ENCODE measurements around the gene SLCO2A1. TPM values are rescaled to one million over a fixed set of nuclear protein-coding genes. Genes with fewer than 3 reads are reported as not detected.

The SLCO2A1 gene
- total RNA-seq (ENCODE audit: unreplicated experiment) = 3.8 TPM
- long read RNA-seq = 0 reads

DNA sequence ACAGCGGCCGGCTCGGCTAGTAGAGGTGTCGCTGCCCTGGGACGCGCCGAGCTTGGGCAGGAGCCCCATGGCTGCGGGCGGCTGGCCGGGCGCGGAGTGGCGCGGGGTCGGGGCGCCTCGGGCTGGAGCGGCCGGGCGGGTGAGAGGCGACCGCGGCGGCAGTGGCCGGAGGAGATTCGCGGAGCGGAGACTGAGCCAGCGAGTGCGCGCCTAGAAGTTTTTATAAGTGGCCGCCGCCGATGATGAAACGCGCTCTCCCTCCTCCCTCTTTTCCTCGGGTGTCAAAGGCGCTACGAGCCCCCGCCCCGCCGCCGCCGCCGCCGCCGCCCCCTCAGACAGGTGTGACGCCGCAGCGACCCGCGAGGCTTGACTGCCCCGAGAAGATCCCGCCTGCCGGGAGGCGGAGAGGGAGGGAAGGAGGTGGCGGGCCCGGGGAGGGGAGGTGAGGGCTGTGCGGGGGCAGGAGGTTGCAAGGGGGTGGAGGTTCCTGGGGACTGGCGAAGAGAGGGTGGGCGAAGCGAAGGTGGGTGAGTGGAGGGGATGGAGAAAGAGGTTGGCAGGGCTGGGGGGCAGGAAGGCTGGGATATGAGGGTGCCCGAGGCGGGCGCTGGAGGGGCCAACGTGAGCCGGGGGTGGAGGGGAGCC, at the start of gene SLCO2A1:
Gene SLCO2A1, minus strand, starts transcription at position 192 of the 645 bp plus-strand sequence. Its CDS starts 123 bp downstream, at position 69.
- TF ChIP-seq, protein P1, sequence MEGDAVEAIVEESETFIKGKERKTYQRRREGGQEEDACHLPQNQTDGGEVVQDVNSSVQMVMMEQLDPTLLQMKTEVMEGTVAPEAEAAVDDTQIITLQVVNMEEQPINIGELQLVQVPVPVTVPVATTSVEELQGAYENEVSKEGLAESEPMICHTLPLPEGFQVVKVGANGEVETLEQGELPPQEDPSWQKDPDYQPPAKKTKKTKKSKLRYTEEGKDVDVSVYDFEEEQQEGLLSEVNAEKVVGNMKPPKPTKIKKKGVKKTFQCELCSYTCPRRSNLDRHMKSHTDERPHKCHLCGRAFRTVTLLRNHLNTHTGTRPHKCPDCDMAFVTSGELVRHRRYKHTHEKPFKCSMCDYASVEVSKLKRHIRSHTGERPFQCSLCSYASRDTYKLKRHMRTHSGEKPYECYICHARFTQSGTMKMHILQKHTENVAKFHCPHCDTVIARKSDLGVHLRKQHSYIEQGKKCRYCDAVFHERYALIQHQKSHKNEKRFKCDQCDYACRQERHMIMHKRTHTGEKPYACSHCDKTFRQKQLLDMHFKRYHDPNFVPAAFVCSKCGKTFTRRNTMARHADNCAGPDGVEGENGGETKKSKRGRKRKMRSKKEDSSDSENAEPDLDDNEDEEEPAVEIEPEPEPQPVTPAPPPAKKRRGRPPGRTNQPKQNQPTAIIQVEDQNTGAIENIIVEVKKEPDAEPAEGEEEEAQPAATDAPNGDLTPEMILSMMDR (IDR thresholded peaks at IDR 0.05; ENCODE audit: unreplicated experiment) = no peak
- peak within 1 kb of the TSS; percentile 97 for H3K4me3 Mint-ChIP-seq (ENCODE audit: unreplicated experiment)
- peaks cover 2% of the 10 kb centered on the region for H3K4me1 Mint-ChIP-seq (ENCODE audit: unreplicated experiment)
- H3K27ac Mint-ChIP-seq (ENCODE audit: unreplicated experiment) = no peak within 1 kb of the TSS
- H3K36me3 Mint-ChIP-seq (ENCODE audit: low read depth, unreplicated experiment) = peaks cover 6% of the 10 kb centered on the region
- no peaks in the 10 kb centered on the region for H3K9me3 Mint-ChIP-seq (ENCODE audit: unreplicated experiment)
- H3K27me3 Mint-ChIP-seq (ENCODE audit: unreplicated experiment) = peaks cover 18% of the 10 kb centered on the region
- peak; percentile 28 for DNase-seq (ENCODE audit: low spot score)

DNA sequence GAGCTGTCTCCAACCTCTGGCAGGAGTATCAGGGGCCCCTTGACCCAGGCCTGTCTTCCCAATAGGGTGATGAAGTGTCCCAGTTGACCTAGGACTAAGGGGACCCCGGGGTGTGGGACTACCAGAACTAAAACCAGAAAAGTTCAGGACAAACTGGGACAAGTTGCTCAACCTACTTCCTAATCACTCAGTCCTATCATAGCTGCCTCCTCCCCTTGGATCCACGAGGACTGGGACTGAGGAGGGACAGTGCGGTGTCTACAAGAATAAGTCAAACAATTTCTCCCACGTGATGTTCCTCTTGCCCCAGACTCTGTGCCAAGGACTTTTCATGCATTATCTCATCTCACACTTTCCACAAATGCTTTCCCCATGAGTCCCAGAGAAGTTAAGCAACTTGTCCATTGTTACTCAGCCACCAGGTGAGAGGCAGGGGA, 49.4 kb upstream of the SLCO2A1 start:
- H3K4me1 Mint-ChIP-seq (ENCODE audit: unreplicated experiment) = peaks cover 24% of the 10 kb centered on the region
- no peak for DNase-seq (ENCODE audit: low spot score)
- H3K27me3 Mint-ChIP-seq (ENCODE audit: unreplicated experiment) = peaks cover 2% of the 10 kb centered on the region
- no peak overlapping the region for H3K27ac Mint-ChIP-seq (ENCODE audit: unreplicated experiment)
- H3K36me3 Mint-ChIP-seq (ENCODE audit: low read depth, unreplicated experiment) = peaks cover 3% of the 10 kb centered on the region
- H3K9me3 Mint-ChIP-seq (ENCODE audit: unreplicated experiment) = no peaks in the 10 kb centered on the region
- TF ChIP-seq, protein P1 (IDR thresholded peaks at IDR 0.05; ENCODE audit: unreplicated experiment) = no peak
- no peak overlapping the region for H3K4me3 Mint-ChIP-seq (ENCODE audit: unreplicated experiment)

DNA sequence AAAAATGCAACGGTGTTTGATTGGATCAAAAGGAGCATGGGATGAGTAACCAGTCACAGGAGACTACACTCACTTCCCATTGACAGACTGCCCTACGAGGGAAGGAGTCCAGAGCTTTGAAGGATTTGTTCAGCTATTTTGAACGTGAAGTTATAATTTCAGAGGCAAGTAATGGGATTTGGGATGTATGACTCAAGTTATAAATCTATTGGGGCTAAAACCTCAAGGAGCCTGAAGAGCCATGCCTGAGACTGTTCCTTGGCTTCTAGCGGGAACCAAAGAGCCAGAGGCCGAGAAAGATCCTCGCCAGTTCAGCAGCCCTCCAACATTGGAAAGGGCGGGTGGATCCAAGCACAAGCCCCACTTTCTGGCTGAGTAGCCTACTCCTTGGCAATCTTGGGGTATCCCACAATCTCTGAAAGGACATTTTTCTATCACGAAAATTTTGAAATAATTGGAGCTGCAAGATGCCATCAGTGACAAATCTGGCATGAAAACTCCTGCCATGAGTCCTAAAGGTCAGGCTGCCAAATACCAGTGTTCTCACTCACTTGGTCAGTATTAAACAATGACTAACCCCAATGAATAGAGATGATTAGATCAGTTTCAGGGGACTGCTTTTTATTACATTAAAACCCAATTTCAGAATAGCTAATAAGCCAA, 48.6 kb upstream of the SLCO2A1 start:
- H3K9me3 Mint-ChIP-seq (ENCODE audit: unreplicated experiment) = no peaks in the 10 kb centered on the region
- peaks cover 26% of the 10 kb centered on the region for H3K4me1 Mint-ChIP-seq (ENCODE audit: unreplicated experiment)
- H3K4me3 Mint-ChIP-seq (ENCODE audit: unreplicated experiment) = no peak overlapping the region
- no peak overlapping the region for H3K27ac Mint-ChIP-seq (ENCODE audit: unreplicated experiment)
- H3K36me3 Mint-ChIP-seq (ENCODE audit: low read depth, unreplicated experiment) = peaks cover 3% of the 10 kb centered on the region
- peaks cover 2% of the 10 kb centered on the region for H3K27me3 Mint-ChIP-seq (ENCODE audit: unreplicated experiment)
- DNase-seq (ENCODE audit: low spot score) = no peak
- TF ChIP-seq, protein P1 (IDR thresholded peaks at IDR 0.05; ENCODE audit: unreplicated experiment) = no peak

DNA sequence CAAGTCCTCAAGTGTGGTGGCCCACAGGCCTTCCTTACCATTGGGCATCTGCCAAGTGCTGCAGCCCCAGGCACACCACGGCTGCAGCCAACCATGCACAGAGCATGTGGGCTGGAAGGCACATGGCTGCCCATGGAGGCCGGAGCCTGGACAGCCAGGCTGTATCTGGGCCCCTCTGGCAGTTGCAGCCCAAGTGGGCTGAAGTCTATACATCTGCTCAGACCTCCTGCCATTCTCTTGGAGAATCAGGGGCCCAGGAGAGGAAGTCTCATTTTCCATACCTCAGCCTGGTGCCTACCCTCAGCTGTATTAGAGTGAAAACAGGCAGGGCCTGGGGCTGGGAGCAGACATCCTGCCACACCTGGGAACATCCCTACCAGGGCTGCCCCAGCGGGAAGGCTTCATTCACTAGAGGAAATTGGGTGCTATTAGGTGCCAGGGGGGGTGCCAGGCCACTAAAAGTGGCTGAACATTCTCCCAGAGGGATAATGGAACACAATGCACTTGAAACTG, 48.0 kb upstream of the SLCO2A1 start:
- DNase-seq (ENCODE audit: low spot score) = no peak
- Mint-ChIP-seq H3K27me3 (ENCODE audit: unreplicated experiment) (peaks cover 2% of the 10 kb centered on the region), H3K36me3 (ENCODE audit: low read depth, unreplicated experiment) (peaks cover 3% of the 10 kb centered on the region), H3K9me3 (ENCODE audit: unreplicated experiment) (no peaks in the 10 kb centered on the region), H3K4me3 (ENCODE audit: unreplicated experiment) (no peak overlapping the region), H3K4me1 (ENCODE audit: unreplicated experiment) (peaks cover 26% of the 10 kb centered on the region), H3K27ac (ENCODE audit: unreplicated experiment) (no peak overlapping the region)
- TF ChIP-seq, protein P1 (IDR thresholded peaks at IDR 0.05; ENCODE audit: unreplicated experiment) = no peak

DNA sequence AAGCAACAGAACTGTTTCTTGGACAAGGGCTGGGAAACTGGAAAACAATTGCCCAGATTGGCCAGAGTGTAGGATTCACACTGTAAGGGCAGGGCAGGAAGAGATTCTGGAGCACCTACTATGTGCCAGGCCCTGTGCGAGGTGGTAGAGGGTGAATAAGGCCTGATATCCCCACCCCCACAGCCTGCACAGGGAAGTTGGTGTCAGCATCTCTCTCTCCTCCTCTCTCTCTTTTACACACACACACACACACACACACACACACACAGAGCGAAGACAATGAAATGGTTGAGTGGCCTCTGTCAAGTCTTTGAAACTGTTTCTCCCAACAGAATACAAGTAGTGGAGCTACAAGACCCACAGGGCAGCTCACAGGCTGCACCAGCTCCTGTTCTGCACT, 47.1 kb upstream of the SLCO2A1 start:
- no peak for DNase-seq (ENCODE audit: low spot score)
- H3K27ac Mint-ChIP-seq (ENCODE audit: unreplicated experiment) = no peak overlapping the region
- TF ChIP-seq, protein P1 (IDR thresholded peaks at IDR 0.05; ENCODE audit: unreplicated experiment) = no peak
- H3K9me3 Mint-ChIP-seq (ENCODE audit: unreplicated experiment) = no peaks in the 10 kb centered on the region
- H3K27me3 Mint-ChIP-seq (ENCODE audit: unreplicated experiment) = peaks cover 2% of the 10 kb centered on the region
- no peak overlapping the region for H3K4me3 Mint-ChIP-seq (ENCODE audit: unreplicated experiment)
- peaks cover 26% of the 10 kb centered on the region for H3K4me1 Mint-ChIP-seq (ENCODE audit: unreplicated experiment)
- H3K36me3 Mint-ChIP-seq (ENCODE audit: low read depth, unreplicated experiment) = peaks cover 3% of the 10 kb centered on the region

Measured in endothelial cell (in vitro differentiated cells).